ENCODE data around the gene SLC6A6. TPM values are rescaled to one million over a fixed set of nuclear protein-coding genes. Genes with fewer than 3 reads are reported as not detected.
A peak's percentile ranks its signal among the peaks of the same experiment; 100 is the strongest.

Gene SLC6A6
- polyA plus RNA-seq, 4 donors: 6.9 to 24.1 (median 9.7) TPM

DNA sequence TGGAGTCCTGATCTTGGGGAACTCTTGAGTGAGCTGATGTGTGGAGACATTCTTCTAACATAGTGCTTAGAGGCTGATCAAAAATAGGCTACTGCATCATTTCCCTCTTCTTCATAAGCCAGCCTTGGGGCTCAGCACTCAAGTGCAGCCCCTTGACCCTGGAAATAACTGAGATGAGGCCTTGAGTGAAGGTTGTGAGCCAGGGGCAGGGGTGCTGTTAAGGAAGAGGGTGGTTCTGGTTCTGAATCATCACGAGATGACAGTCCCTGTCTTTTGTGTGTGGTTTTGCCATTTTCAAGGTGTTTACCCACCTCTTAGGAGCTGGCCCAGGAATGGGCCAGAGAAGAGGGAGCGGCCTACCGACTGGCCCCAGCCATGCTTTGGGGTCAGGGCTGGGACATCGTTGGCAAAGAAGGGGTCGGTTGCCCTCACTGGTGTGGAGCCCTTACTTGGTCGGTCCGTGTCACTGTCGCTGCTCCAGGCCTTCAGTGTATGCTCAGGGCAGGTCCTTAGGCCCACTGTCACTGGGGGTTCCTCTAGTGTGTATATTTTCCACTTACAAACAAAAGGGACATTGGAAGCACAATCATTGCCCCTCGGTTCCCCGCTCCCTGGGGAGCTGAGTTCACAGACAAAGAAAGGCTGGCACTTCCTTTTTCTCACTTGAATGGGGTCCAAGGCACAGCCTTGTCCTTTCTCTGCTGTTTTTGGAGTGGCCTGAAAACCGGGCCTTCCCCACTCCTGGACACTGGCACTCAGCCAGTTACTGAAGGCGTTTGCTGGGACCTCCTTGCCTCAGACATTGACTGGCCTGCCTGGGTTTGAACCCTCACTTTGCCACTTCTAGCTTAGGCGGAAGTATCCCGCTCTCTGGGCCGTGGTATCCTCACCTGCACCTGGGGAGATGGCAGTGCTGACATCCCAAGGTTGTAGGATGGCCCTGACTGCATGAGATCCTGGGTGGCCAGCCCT lies 46.6 kb downstream of the SLC6A6 start:
- FAIRE-seq: no peak
- peaks cover 2 to 24% (median 10%) of the 10 kb centered on the region in 3 donors for H3K4me1 ChIP-seq (ENCODE audit: control insufficient read depth in 3 of 3, insufficient read depth in 2 of 3, low read depth in 1 of 3, low read length in 2 of 3)
- no peaks in the 10 kb centered on the region for H3K27me3 ChIP-seq (ENCODE audit: control insufficient read depth in 3 of 3, insufficient read depth in 3 of 3, low read length in 3 of 3)
- 87 to 90% (median 88%) methylated on average over 15 of the region's 15 CpGs for WGBS, 3 donors
- H3K36me3 ChIP-seq (ENCODE audit: control insufficient read depth in 3 of 3, insufficient read depth in 2 of 3, low read depth in 1 of 3, low read length in 3 of 3): peaks cover 3 to 79% (median 23%) of the 10 kb centered on the region in 3 donors
- DNase-seq: no peak
- no peak overlapping the region for H3K4me3 ChIP-seq (ENCODE audit: low read depth in 1 of 3, low read length in 3 of 3)
- H3K9me3 ChIP-seq (ENCODE audit: control insufficient read depth in 2 of 2, insufficient read depth in 1 of 2, low read depth in 1 of 2, low read length in 1 of 2): no peaks in the 10 kb centered on the region
- no peak overlapping the region for H3K27ac ChIP-seq (ENCODE audit: low read depth in 1 of 3, low read length in 2 of 3)

DNA sequence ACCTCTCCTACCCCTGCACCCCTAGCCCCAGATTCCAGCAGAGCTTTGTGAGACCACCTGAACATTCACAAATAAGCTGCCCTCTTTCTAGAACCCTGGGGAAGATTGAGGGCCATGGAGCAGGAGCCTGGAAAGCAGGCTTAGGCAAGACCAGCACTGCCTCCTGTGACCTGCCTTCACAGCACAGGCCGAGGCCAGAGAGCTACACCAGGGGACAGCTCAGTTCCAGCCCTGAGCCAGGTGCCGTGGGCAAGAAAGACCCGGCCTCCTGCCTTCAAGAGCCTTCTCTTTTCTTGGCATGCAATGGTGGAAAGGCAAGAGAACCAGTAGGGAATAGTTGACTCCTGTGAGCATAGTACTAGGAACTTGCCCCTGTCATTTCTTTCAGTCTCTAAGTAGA lies 48.1 kb downstream of the SLC6A6 start:
- H3K4me1 ChIP-seq (ENCODE audit: control insufficient read depth in 3 of 3, insufficient read depth in 2 of 3, low read depth in 1 of 3, low read length in 2 of 3): peaks cover 2 to 24% (median 10%) of the 10 kb centered on the region in 3 donors
- H3K27me3 ChIP-seq (ENCODE audit: control insufficient read depth in 3 of 3, insufficient read depth in 3 of 3, low read length in 3 of 3): no peaks in the 10 kb centered on the region
- 92 to 100% (median 95%) methylated on average over 3 of the region's 3 CpGs for WGBS, 3 donors
- FAIRE-seq (no peak), DNase-seq (no peak)
- H3K27ac ChIP-seq (ENCODE audit: low read depth in 1 of 3, low read length in 2 of 3): no peak overlapping the region
- no peaks in the 10 kb centered on the region for H3K9me3 ChIP-seq (ENCODE audit: control insufficient read depth in 2 of 2, insufficient read depth in 1 of 2, low read depth in 1 of 2, low read length in 1 of 2)
- no peak overlapping the region for H3K4me3 ChIP-seq (ENCODE audit: low read depth in 1 of 3, low read length in 3 of 3)
- H3K36me3 ChIP-seq (ENCODE audit: control insufficient read depth in 3 of 3, insufficient read depth in 2 of 3, low read depth in 1 of 3, low read length in 3 of 3): peaks cover 3 to 82% (median 25%) of the 10 kb centered on the region in 3 donors

DNA sequence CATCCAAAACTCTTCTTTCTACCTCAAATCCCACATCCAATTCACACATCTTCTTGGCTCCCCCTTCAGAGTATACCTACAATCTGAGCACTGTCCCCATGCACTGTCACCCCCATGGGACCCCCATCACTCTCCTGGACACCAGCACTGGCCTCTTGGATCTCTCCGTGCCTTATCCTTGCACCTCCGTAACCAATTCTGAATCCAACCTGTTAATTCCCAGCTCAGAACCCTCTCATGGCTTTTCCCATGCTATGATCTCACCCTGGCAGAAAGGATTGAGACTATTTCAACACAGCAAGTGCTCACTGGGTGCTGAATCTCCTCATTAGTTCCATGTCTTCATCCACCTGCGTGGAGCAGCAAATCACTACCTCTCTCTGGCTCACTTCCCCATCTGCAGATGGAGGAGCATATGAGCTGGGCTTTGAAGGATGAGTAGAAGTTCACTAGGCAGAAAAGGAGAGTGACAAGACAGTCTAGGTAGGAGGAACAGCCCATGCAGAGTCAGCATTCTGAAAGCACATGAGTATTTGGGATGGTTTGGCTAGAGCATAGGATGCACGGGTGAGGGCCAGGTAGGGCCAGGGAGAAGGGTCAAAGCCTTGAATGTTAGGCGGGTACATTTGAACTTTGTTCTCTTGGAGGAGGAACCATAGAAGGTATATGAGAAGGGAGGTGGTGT lies 48.7 kb downstream of the SLC6A6 start:
- no peak for FAIRE-seq
- no peaks in the 10 kb centered on the region for H3K9me3 ChIP-seq (ENCODE audit: control insufficient read depth in 2 of 2, insufficient read depth in 1 of 2, low read depth in 1 of 2, low read length in 1 of 2)

DNA sequence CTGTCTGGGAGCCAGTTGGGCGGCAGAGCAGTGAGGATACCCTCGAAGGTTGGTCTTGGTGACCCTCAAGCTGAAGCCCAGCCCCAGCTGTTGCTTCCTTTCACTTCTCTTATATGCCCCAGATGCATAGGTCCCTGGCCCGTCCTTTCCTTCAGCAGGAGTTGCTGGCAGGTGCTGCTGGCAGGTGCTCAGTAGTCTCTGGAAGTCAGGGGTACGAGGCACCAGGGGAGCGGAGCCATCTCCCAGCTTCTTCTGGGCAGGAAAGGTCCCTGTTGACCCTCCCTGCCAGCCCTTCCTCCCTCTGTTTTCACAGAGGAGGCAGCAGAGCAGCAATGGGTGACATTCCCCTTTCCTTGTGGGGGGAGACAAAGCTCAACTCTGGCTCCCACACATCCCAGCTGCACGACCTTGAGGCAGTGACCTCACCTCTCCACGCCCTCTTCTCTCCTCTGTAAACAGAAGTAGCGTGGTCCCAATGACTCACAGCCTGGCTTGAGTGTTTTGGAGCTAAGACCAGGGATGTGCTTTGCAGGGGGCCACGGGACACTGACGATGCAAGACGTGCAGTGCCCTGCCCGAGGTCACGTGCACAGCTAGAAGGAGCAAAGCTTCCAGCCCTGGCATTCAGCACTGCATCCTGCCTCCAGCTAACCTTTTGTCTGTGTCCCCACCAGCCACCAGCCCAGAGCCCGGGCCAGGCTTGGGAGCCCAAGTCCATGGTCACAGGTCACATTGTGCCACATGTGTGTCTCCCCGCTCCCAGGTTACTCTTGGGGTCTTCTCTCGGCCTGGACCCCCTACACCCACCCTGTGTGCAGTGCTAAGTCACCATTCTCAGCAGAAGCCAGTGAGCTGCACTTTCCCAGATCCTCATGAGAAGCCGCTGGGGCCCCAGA lies 49.7 kb downstream of the SLC6A6 start:
- H3K4me3 ChIP-seq (ENCODE audit: low read depth in 1 of 3, low read length in 3 of 3): no peak overlapping the region
- peaks cover 2 to 24% (median 10%) of the 10 kb centered on the region in 3 donors for H3K4me1 ChIP-seq (ENCODE audit: control insufficient read depth in 3 of 3, insufficient read depth in 2 of 3, low read depth in 1 of 3, low read length in 2 of 3)
- peak overlapping the region; percentile 28 to 98 (median 59) for H3K27ac ChIP-seq (ENCODE audit: low read depth in 1 of 3, low read length in 2 of 3)
- H3K36me3 ChIP-seq (ENCODE audit: control insufficient read depth in 3 of 3, insufficient read depth in 2 of 3, low read depth in 1 of 3, low read length in 3 of 3): peaks cover 0 to 88% (median 21%) of the 10 kb centered on the region in 3 donors
- DNase-seq: peak; percentile 51 to 68
- H3K9me3 ChIP-seq (ENCODE audit: control insufficient read depth in 2 of 2, insufficient read depth in 1 of 2, low read depth in 1 of 2, low read length in 1 of 2): no peaks in the 10 kb centered on the region
- 34 to 53% (median 52%) methylated on average over 16 to 17 of the region's 17 CpGs for WGBS, 3 donors
- no peak for FAIRE-seq
- H3K27me3 ChIP-seq (ENCODE audit: control insufficient read depth in 3 of 3, insufficient read depth in 3 of 3, low read length in 3 of 3): no peaks in the 10 kb centered on the region

More for the DNA sequence above, 48.7 kb downstream of the SLC6A6 start:
- no peak overlapping the region for H3K27ac ChIP-seq (ENCODE audit: low read depth in 1 of 3, low read length in 2 of 3)
- no peak overlapping the region for H3K4me3 ChIP-seq (ENCODE audit: low read depth in 1 of 3, low read length in 3 of 3)
- peaks cover 3 to 82% (median 21%) of the 10 kb centered on the region in 3 donors for H3K36me3 ChIP-seq (ENCODE audit: control insufficient read depth in 3 of 3, insufficient read depth in 2 of 3, low read depth in 1 of 3, low read length in 3 of 3)
- WGBS, 3 donors: 79 to 89% (median 88%) methylated on average over 5 of the region's 5 CpGs
- no peak for DNase-seq
- no peaks in the 10 kb centered on the region for H3K27me3 ChIP-seq (ENCODE audit: control insufficient read depth in 3 of 3, insufficient read depth in 3 of 3, low read length in 3 of 3)
- peaks cover 2 to 24% (median 10%) of the 10 kb centered on the region in 3 donors for H3K4me1 ChIP-seq (ENCODE audit: control insufficient read depth in 3 of 3, insufficient read depth in 2 of 3, low read depth in 1 of 3, low read length in 2 of 3)

DNA sequence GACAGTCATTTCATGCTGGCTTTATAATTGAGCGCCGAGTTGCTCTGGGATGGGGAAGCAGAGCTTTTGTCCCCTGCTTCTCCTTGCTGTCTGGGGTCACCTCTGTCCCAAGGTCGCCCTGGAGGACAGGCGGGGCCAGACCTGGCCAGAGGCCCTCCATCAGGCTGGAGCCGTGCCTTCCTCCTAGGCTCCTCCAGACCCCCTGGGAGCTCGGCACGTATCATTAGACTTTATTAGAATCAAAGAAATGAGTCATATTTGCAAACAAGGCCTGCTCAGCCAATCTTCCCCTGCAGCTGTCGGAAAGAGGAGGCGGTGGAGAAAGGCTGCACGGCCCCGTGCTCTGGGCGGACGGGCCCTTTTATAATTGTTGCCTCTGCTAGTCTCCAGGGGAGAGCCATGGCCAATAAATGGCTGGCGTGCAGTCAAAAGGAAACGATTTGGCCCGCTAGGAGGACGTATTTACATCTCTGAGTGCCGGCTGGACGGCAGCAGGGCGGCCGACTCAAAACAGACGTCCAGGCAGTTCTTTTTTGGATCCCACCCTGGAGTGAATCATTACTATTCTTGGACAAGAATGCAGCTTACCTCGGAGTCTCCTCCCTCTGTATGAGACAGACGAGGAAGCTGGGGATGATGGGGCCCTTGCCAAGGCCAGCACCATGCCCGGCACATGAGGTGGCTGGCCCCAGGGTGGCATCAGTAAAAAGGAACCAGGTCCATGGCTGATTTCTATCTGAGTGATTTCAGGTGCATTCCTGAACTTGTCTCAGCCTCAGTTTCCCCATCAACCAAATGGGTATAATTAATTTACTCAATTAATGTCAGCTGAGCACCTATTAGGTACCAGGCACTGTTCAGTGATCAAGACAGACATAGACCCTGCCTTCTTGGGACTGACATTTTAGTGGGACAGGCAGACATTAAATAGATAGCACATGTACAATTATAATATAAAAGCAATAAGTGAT lies 50.6 kb downstream of the SLC6A6 start:
- Histone ChIP-seq H3K9me3 (ENCODE audit: control insufficient read depth in 2 of 2, insufficient read depth in 1 of 2, low read depth in 1 of 2, low read length in 1 of 2) (no peaks in the 10 kb centered on the region), H3K27me3 (ENCODE audit: control insufficient read depth in 3 of 3, insufficient read depth in 3 of 3, low read length in 3 of 3) (no peaks in the 10 kb centered on the region), H3K4me1 (ENCODE audit: control insufficient read depth in 3 of 3, insufficient read depth in 2 of 3, low read depth in 1 of 3, low read length in 2 of 3) (peaks cover 2 to 29% (median 10%) of the 10 kb centered on the region in 3 donors), H3K27ac (ENCODE audit: low read depth in 1 of 3, low read length in 2 of 3) (peak overlapping the region; percentile 28 to 98 (median 59)), H3K4me3 (ENCODE audit: low read depth in 1 of 3, low read length in 3 of 3) (no peak overlapping the region), H3K36me3 (ENCODE audit: control insufficient read depth in 3 of 3, insufficient read depth in 2 of 3, low read depth in 1 of 3, low read length in 3 of 3) (peaks cover 0 to 89% (median 13%) of the 10 kb centered on the region in 3 donors)
- FAIRE-seq (no peak), DNase-seq (peak; percentile 73 to 85)
- 11 to 31% (median 26%) methylated on average over 25 of the region's 25 CpGs for WGBS, 3 donors

DNA sequence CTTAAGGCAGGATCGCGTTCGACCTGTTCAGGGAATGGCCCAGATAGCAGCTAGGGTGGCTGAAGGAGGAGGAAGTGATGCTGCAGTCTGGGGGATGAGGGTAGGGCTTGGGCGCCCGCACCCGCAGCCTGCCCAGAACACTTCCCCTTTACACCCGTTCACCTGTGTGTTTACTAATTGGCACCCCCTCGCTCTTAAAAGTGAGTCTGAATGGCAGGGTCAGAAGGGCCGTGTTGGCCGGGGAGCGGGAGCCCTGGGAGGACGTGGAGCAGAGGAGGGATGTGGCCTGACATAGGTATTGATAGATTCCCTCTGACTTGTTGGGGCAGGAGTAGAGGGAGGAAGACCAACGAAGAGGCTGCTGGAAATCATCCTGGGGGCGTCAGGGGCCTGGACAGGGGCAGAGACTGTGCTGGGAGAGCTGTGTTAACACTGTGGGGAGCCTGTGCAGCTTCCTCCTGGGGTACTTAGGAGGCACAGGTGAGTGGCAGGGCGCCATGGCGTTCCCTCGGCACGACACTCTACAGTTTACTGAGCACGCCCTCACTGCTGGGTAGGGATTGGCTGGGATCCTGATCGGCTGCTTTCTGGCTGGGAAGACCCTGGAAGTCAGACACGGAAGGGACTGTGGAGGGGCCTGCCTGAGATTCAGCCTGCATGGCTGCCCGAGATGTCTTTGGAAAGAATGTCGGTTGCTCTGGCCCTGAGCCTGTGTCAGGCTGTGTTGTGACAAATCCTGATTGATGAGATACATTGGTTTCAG lies 51.7 kb downstream of the SLC6A6 start:
- no peaks in the 10 kb centered on the region for H3K27me3 ChIP-seq (ENCODE audit: control insufficient read depth in 3 of 3, insufficient read depth in 3 of 3, low read length in 3 of 3)
- H3K9me3 ChIP-seq (ENCODE audit: control insufficient read depth in 2 of 2, insufficient read depth in 1 of 2, low read depth in 1 of 2, low read length in 1 of 2): no peaks in the 10 kb centered on the region
- H3K27ac ChIP-seq (ENCODE audit: low read depth in 1 of 3, low read length in 2 of 3): peak overlapping the region in 1 of 3 donors; percentile 98
- H3K4me1 ChIP-seq (ENCODE audit: control insufficient read depth in 3 of 3, insufficient read depth in 2 of 3, low read depth in 1 of 3, low read length in 2 of 3): peaks cover 2 to 29% (median 13%) of the 10 kb centered on the region in 3 donors
- FAIRE-seq (no peak), DNase-seq (no peak)
- peaks cover 0 to 88% (median 11%) of the 10 kb centered on the region in 3 donors for H3K36me3 ChIP-seq (ENCODE audit: control insufficient read depth in 3 of 3, insufficient read depth in 2 of 3, low read depth in 1 of 3, low read length in 3 of 3)
- H3K4me3 ChIP-seq (ENCODE audit: low read depth in 1 of 3, low read length in 3 of 3): no peak overlapping the region
- WGBS, 3 donors: 64 to 74% (median 65%) methylated on average over 21 to 23 of the region's 23 CpGs
